GM12892 (cell line): ENCODE results near the gene BASP1.

Experiments used
- POLR2A ChIP-seq: IDR thresholded peaks from 2 replicates; pipeline ENCODE4 v1.6.1; 2011; ENCODE audit warnings: low read depth, low read length, control low read depth
- POLR2AphosphoS5 ChIP-seq: IDR thresholded peaks from 2 replicates; pipeline ENCODE4 v1.6.1; 2011; ENCODE audit warnings: low read depth, low read length, control low read depth
- TAF1 ChIP-seq: IDR thresholded peaks from 2 replicates; pipeline ENCODE4 v1.6.1; 2011; ENCODE audit warnings: low read depth, mild to moderate bottlenecking, control low read depth, low read length, borderline replicate concordance

DNA sequence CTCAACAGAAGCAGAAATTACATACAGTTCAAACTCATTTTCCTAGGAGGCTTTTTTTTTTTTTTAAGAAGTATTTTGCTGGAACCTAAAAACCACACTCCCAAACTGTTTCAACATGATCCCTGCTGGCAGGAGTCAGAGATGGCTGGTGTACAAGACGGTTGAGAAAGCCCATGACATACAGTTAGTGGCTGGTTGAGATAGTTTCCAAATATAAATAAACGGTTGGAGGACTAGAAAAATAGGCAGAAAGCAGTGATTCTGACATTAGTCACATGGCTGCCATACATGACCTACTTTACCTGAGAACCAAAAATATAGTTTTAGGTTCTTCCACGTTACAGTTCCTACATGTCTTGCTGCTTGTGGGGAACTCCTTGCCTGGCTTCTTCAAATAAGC is 31.7 kb upstream of the BASP1 start:
- no peak for TF ChIP-seq POLR2A
- TF ChIP-seq TAF1: no peak
- no peak for TF ChIP-seq POLR2AphosphoS5
